Endothelial cell of umbilical vein (primary cell): ENCODE measurements around the gene GAK. TPM values are rescaled to one million over a fixed set of nuclear protein-coding genes. Genes with fewer than 3 reads are reported as not detected.

Experiments used
- BruUV-seq: library from RNA; stranded (reverse); fragments of 400-500 nt; replicated peaks from 2 replicates; lab custom pipeline; 2021; lab: Mats Ljungman, UMichigan
- CTCF ChIA-PET: fragments of 300-600, 350-600 bp; sonication (Branson Sonifier 250); formaldehyde crosslinking; loops from one replicate; lab custom pipeline; 2021; ENCODE audit warnings: antibody characterized with exemption, inconsistent platforms; lab: Charles Lee
- POLR2A ChIA-PET: fragments of 300-600, 350-600 bp; sonication (Branson Sonifier 250); formaldehyde crosslinking; loops from one replicate; lab custom pipeline; 2021; ENCODE audit warnings: antibody characterized with exemption, inconsistent platforms; lab: Charles Lee
- DNase-seq: peaks from one replicate; pipeline ENCODE4 v3.0.0-alpha.2; 2011; ENCODE audit warnings: low read depth, low spot score
- FAIRE-seq: peaks from 2 replicates; lab custom pipeline; 2011; peaks lifted over from hg19 to GRCh38; lab: Jason Lieb, UNC
- H2AFZ ChIP-seq: 2 replicates; pipeline ENCODE4 v1.6.0; 2012; ENCODE audit warnings: low read depth, low read length, control low read depth, inconsistent platforms
- H3K27ac ChIP-seq: 2 replicates; pipeline ENCODE4 v1.5.1; 2011; ENCODE audit warnings: low read depth, mild to moderate bottlenecking, control low read depth, low read length, moderate library complexity; ENCODE audit not compliant: insufficient read depth
- H3K27me3 ChIP-seq, 2 experiments: 2 replicates each; pipeline versions ENCODE4 v1.6.0 to v1.6.1; 2011; ENCODE audit warnings: low read length in 2 of 2, mixed read lengths in 1 of 2; ENCODE audit not compliant: control insufficient read depth in 2 of 2, insufficient read depth in 2 of 2
- H3K36me3 ChIP-seq, 2 experiments: 2 replicates in 1 of 2; 3 replicates in 1 of 2; pipeline ENCODE4 v1.5.1; 2011; ENCODE audit warnings: low read length in 2 of 2, mild to moderate bottlenecking in 1 of 2, moderate library complexity in 1 of 2; ENCODE audit not compliant: control insufficient read depth in 2 of 2, insufficient read depth in 2 of 2; ENCODE audit errors: extremely low read depth in 1 of 2
- H3K4me1 ChIP-seq: 3 replicates; pipeline ENCODE4 v1.5.1; 2011; ENCODE audit warnings: mild to moderate bottlenecking, low read length; ENCODE audit not compliant: control insufficient read depth, insufficient read depth; ENCODE audit errors: extremely low read depth
- H3K4me2 ChIP-seq: 2 replicates; pipeline ENCODE4 v1.6.1; 2011; ENCODE audit warnings: low read length, control low read depth, mixed read lengths; ENCODE audit not compliant: insufficient read depth
- H3K4me3 ChIP-seq, 3 experiments: fragments of 200-600 bp in 1 of 3; sonication (generic), shearing (Covaris generic) in 1 of 3; replicated peaks in 1 of 3; 2 replicates each; pipeline ENCODE4 v1.5.1; 2011 to 2016; ENCODE audit warnings: control low read depth in 3 of 3, low read length in 3 of 3, mild to moderate bottlenecking in 2 of 3, inconsistent platforms in 1 of 3, low read depth in 1 of 3, moderate library complexity in 1 of 3; ENCODE audit not compliant: insufficient read depth in 1 of 3
- H3K79me2 ChIP-seq: 2 replicates; pipeline ENCODE4 v1.6.0; 2012; ENCODE audit warnings: low read length, inconsistent platforms; ENCODE audit not compliant: control insufficient read depth, insufficient read depth
- H3K9ac ChIP-seq: replicated peaks from 2 replicates; pipeline ENCODE3; 2011; ENCODE audit warnings: low read length, control low read depth; ENCODE audit not compliant: insufficient read depth; ENCODE audit errors: extremely low read depth
- H3K9me1 ChIP-seq: replicated peaks from 3 replicates; pipeline ENCODE4 v1.6.0; 2011; ENCODE audit warnings: mild to moderate bottlenecking, low read length; ENCODE audit not compliant: control insufficient read depth, insufficient read depth; ENCODE audit errors: extremely low read depth
- H3K9me3 ChIP-seq: replicated peaks from 2 replicates; pipeline ENCODE4 v1.5.1; 2012; ENCODE audit warnings: low read length, inconsistent platforms; ENCODE audit not compliant: control insufficient read depth, insufficient read depth
- H4K20me1 ChIP-seq: replicated peaks from 2 replicates; pipeline ENCODE3; 2011; ENCODE audit warnings: mild to moderate bottlenecking, low read length; ENCODE audit not compliant: control insufficient read depth, insufficient read depth; ENCODE audit errors: extremely low read depth
- CTCF ChIP-seq, 2 donors: IDR thresholded peaks; 1 replicate in 1 of 2; 2 replicates in 1 of 2; pipeline ENCODE4 v1.5.1; 2011; ENCODE audit warnings: low read length in 2 of 2, mild to moderate bottlenecking in 2 of 2, moderate library complexity in 2 of 2, control low read depth in 1 of 2, inconsistent platforms in 1 of 2, low read depth in 1 of 2; ENCODE audit not compliant: insufficient read depth in 1 of 2; ENCODE audit errors: extremely low read depth in 1 of 2
- EZH2 ChIP-seq: IDR thresholded peaks from 2 replicates; pipeline ENCODE4 v1.6.1; 2012; ENCODE audit warnings: borderline replicate concordance, low read depth, mild to moderate bottlenecking, moderate library complexity, low read length, inconsistent platforms; ENCODE audit not compliant: severe bottlenecking
- FOS ChIP-seq: IDR thresholded peaks from 2 replicates; pipeline ENCODE4 v1.6.1; 2011; ENCODE audit warnings: mild to moderate bottlenecking, low read length, moderate library complexity, borderline replicate concordance; ENCODE audit not compliant: insufficient read depth
- GATA2 ChIP-seq: IDR thresholded peaks from 2 replicates; pipeline ENCODE4 v1.7.0; 2011; ENCODE audit warnings: low read depth, mild to moderate bottlenecking, moderate library complexity, mixed read lengths, low read length; ENCODE audit not compliant: insufficient read length, insufficient read depth
- JUN ChIP-seq: IDR thresholded peaks from 2 replicates; pipeline ENCODE4 v1.6.1; 2011; ENCODE audit warnings: borderline replicate concordance, low read depth; ENCODE audit not compliant: insufficient read length, insufficient read depth
- MAX ChIP-seq: IDR thresholded peaks from 2 replicates; pipeline ENCODE4 v1.6.1; 2011; ENCODE audit not compliant: insufficient read depth, insufficient read length
- MYC ChIP-seq: IDR thresholded peaks from one replicate; pipeline ENCODE4 v1.6.1; 2011; ENCODE audit warnings: mild to moderate bottlenecking, low read depth, low read length
- POLR2A ChIP-seq: IDR thresholded peaks from 2 replicates; pipeline ENCODE4 v1.6.1; 2012; ENCODE audit warnings: low read depth, mild to moderate bottlenecking, control low read depth, low read length
- POLR2AphosphoS5 ChIP-seq: IDR thresholded peaks from 2 replicates; pipeline ENCODE4 v1.6.1; 2012; ENCODE audit warnings: low read depth, mild to moderate bottlenecking, control low read depth, low read length, moderate library complexity; ENCODE audit not compliant: insufficient read depth
- dilution Hi-C: fragments of 300-500 bp; cut with MboI; formaldehyde crosslinking; loops from one replicate; pipeline ENCODE4 v1.15.0; 2019; ENCODE audit warnings: low sequenced_read_pairs; ENCODE audit not compliant: extremely low pct_ligation_motif_present
- intact Hi-C: fragments of 100-400 bp; cut with micrococcal nuclease; formaldehyde crosslinking; loops from one replicate; pipeline ENCODE4 v1.10.0; 2022
- polyA plus RNA-seq, 4 experiments: library from polyadenylated mRNA; depleted of rRNA in 3 of 4; stranded (reverse) in 3 of 4; unstranded in 1 of 4; fragments of >200 nt; gene quantifications; 2 replicates each; pipeline versions ENCODE4 v1.2.1 to v1.2.3, GENCODE V29; 2011 to 2012; ENCODE audit warnings: missing spikeins in 1 of 4
- total RNA-seq: library from RNA; stranded (reverse); gene quantifications from 2 replicates; pipeline ENCODE4 v1.2.3, GENCODE V29; 2021

GAK gene
- total and polyA plus RNA-seq, 2 donors (not counting 3 experiments of a cell fraction or from before 2014, with no cell fraction given) = 49.6 to 109 TPM

GRCh38 chr4:970046-970745, 38.1 kb upstream of the GAK start:
- intact Hi-C loops (no loop called here), dilution Hi-C loops (no loop called here)
- FAIRE-seq (no peak), DNase-seq (no peak)
- no peaks in the 10 kb centered on the region for H3K9me1 ChIP-seq
- H3K4me3 ChIP-seq = no peak overlapping the region
- no peak overlapping the region for H3K4me2 ChIP-seq
- H3K36me3 ChIP-seq = peaks cover 0 to 11% of the 10 kb centered on the region in 2 experiments
- ChIA-PET CTCF (no interaction called here), POLR2A (no interaction called here)
- H3K27ac ChIP-seq = no peak overlapping the region
- no peaks in the 10 kb centered on the region for H3K79me2 ChIP-seq
- no TSS peak for BruUV-seq
- H3K9me3 ChIP-seq = no peaks in the 10 kb centered on the region
- H3K4me1 ChIP-seq = peaks cover 11% of the 10 kb centered on the region
- no peaks in the 10 kb centered on the region for H3K27me3 ChIP-seq
- H3K9ac ChIP-seq = no peak overlapping the region
- no peak overlapping the region for H2AFZ ChIP-seq
- H4K20me1 ChIP-seq = no peaks in the 10 kb centered on the region
- TF ChIP-seq CTCF (IDR thresholded peaks at IDR 0.05; ENCODE audit: extremely low read depth in 1 of 2, insufficient read depth in 1 of 2, low read depth in 1 of 2, low read length in 2 of 2) = no peak
- no peak for TF ChIP-seq MAX
- TF ChIP-seq EZH2 = no peak
- TF ChIP-seq JUN = no peak
- TF ChIP-seq POLR2A = no peak
- TF ChIP-seq GATA2 = no peak
- TF ChIP-seq FOS = no peak
- TF ChIP-seq POLR2AphosphoS5 = no peak
- no peak for TF ChIP-seq MYC
